Spleen (tissue), 7 donors: ENCODE measurements around the gene RIPOR2.

Source experiments
- CTCF ChIP-seq, 11 experiments: fragments of 200-600 bp in 7 of 11; fragments of 450-650 bp in 4 of 11; sonication (generic) in 4 of 11; IDR thresholded peaks in 8 of 11; conservative IDR thresholded peaks in 3 of 11; 1 replicate in 7 of 11; 2 replicates in 4 of 11; pipeline versions ENCODE4 v1.4.0 to v1.8.0; 2016 to 2021; ENCODE audit warnings: antibody characterized with exemption in 11 of 11, inconsistent platforms in 4 of 11, mild to moderate bottlenecking in 1 of 11
- POLR2A ChIP-seq, 3 donors: fragments of 450-650 bp; IDR thresholded peaks; one replicate each; pipeline ENCODE4 v1.5.1; 2017; ENCODE audit warnings: antibody characterized with exemption in 3 of 3, mild to moderate bottlenecking in 1 of 3
- POLR2AphosphoS5 ChIP-seq, 3 donors: sonication (generic); formaldehyde crosslinking; IDR thresholded peaks; one replicate each; pipeline ENCODE4 v1.5.1; 2017; ENCODE audit warnings: antibody characterized with exemption in 3 of 3
- donor health status: DM: no; HTN: no; CAD: no; lungs with moderate emphysema.
- donor health status: DM: no; HTN: no; CAD: no.
- donor health status: DM: no; HTN: no; CAD: no.

GRCh38 chr6:24982231-24982630, 46.5 kb upstream of the RIPOR2 start:
- TF ChIP-seq CTCF (IDR thresholded peaks at IDR 0.05 in 8 of 11, conservative IDR thresholded peaks at IDR 0.05 in 3 of 11) (no peak), POLR2AphosphoS5 (IDR thresholded peaks at IDR 0.05) (no peak), POLR2A (IDR thresholded peaks at IDR 0.05) (no peak)
